Kidney epithelial cell (primary cell): ENCODE results near the gene A2M. TPM values are rescaled to one million over a fixed set of nuclear protein-coding genes. Genes with fewer than 3 reads are reported as not detected.

Experiments used
- DNase-seq: peaks from one replicate; pipeline ENCODE4 v3.0.0-alpha.2; 2010; ENCODE audit warnings: low read depth
- H3K27me3 ChIP-seq: 2 replicates; pipeline ENCODE4 v1.6.0; 2011; ENCODE audit warnings: low read length; ENCODE audit not compliant: control insufficient read depth, insufficient read depth
- H3K36me3 ChIP-seq: 2 replicates; pipeline ENCODE4 v1.5.1; 2011; ENCODE audit warnings: low read length; ENCODE audit not compliant: control insufficient read depth, insufficient read depth
- H3K4me3 ChIP-seq: 2 replicates; pipeline ENCODE4 v1.5.1; 2011; ENCODE audit warnings: low read depth, mild to moderate bottlenecking, control low read depth, low read length
- CTCF ChIP-seq: IDR thresholded peaks from 2 replicates; pipeline ENCODE4 v1.5.1; 2011; ENCODE audit warnings: mild to moderate bottlenecking, moderate library complexity, low read length, control low read depth, inconsistent platforms; ENCODE audit not compliant: insufficient read depth, poor library complexity, severe bottlenecking
- total RNA-seq: library from RNA; depleted of rRNA; stranded (reverse); fragments of >200 nt; gene quantifications from 2 replicates; pipeline ENCODE4 v1.2.3, GENCODE V29; 2015

A2M gene
- total RNA-seq, 1 donor from 2014 or later: 5.1 TPM

GRCh38 chr12:9049520-9050133 lies 66.1 kb downstream of the A2M start:
- Histone ChIP-seq H3K27me3 (no peaks in the 10 kb centered on the region), H3K4me3 (no peak overlapping the region), H3K36me3 (no peaks in the 10 kb centered on the region)
- no peak for DNase-seq
- TF ChIP-seq CTCF: peak; percentile 41

GRCh38 chr12:9048930-9049329 lies 66.8 kb downstream of the A2M start:
- no peak for DNase-seq
- Histone ChIP-seq H3K4me3 (no peak overlapping the region), H3K36me3 (no peaks in the 10 kb centered on the region), H3K27me3 (no peaks in the 10 kb centered on the region)
- TF ChIP-seq CTCF: no peak

GRCh38 chr12:9047105-9047504 lies 68.6 kb downstream of the A2M start:
- Histone ChIP-seq H3K4me3 (no peak overlapping the region), H3K36me3 (no peaks in the 10 kb centered on the region), H3K27me3 (no peaks in the 10 kb centered on the region)
- no peak for DNase-seq
- no peak for TF ChIP-seq CTCF

- H3K36me3 ChIP-seq: no peaks in the 10 kb centered on the region
- DNase-seq: no peak
- TF ChIP-seq CTCF: no peak
Measured at GRCh38 chr12:9043766-9044165, 72.0 kb downstream of the A2M start.

GRCh38 chr12:9041321-9041720 lies 74.4 kb downstream of the A2M start:
- H3K27me3 ChIP-seq: no peaks in the 10 kb centered on the region
- no peak overlapping the region for H3K4me3 ChIP-seq
- H3K36me3 ChIP-seq: no peaks in the 10 kb centered on the region
- TF ChIP-seq CTCF: no peak
- DNase-seq: no peak

More at GRCh38 chr12:9043766-9044165, 72.0 kb downstream of the A2M start:
- H3K27me3 ChIP-seq: no peaks in the 10 kb centered on the region
- no peak overlapping the region for H3K4me3 ChIP-seq

GRCh38 chr12:9040484-9041186 lies 75.1 kb downstream of the A2M start:
- Histone ChIP-seq H3K27me3 (no peaks in the 10 kb centered on the region), H3K36me3 (no peaks in the 10 kb centered on the region), H3K4me3 (no peak overlapping the region)
- no peak for DNase-seq
- no peak for TF ChIP-seq CTCF
